Measurements from ENCODE around the gene ZFPM1. TPM values are rescaled to one million over a fixed set of nuclear protein-coding genes. Genes with fewer than 3 reads are reported as not detected.

ZFPM1 gene
- total and polyA plus RNA-seq, 4 donors = 0.19 to 12.8 (median 5.3) TPM

DNA sequence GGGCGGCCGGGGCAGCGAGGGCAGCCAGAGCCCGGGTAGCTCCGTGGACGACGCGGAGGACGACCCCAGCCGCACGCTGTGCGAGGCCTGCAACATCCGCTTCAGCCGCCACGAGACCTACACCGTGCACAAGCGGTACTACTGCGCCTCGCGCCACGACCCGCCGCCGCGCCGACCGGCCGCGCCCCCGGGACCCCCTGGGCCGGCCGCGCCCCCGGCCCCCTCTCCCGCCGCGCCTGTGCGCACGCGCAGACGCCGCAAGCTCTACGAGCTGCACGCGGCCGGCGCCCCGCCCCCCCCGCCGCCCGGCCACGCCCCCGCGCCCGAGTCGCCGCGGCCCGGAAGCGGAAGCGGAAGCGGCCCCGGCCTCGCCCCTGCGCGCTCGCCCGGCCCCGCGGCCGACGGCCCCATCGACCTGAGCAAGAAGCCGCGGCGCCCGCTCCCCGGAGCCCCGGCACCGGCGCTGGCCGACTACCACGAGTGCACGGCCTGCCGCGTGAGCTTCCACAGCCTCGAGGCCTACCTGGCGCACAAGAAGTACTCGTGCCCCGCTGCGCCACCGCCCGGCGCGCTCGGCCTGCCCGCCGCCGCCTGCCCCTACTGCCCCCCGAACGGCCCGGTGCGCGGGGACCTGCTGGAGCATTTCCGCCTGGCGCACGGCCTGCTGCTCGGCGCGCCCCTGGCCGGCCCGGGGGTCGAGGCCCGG, 81.0 kb downstream of the ZFPM1 start (continued):
- TF ChIP-seq SP1 (IDR thresholded peaks at IDR 0.05) (no peak), TAF1 (conservative IDR thresholded peaks at IDR 0.05) (no peak)

DNA sequence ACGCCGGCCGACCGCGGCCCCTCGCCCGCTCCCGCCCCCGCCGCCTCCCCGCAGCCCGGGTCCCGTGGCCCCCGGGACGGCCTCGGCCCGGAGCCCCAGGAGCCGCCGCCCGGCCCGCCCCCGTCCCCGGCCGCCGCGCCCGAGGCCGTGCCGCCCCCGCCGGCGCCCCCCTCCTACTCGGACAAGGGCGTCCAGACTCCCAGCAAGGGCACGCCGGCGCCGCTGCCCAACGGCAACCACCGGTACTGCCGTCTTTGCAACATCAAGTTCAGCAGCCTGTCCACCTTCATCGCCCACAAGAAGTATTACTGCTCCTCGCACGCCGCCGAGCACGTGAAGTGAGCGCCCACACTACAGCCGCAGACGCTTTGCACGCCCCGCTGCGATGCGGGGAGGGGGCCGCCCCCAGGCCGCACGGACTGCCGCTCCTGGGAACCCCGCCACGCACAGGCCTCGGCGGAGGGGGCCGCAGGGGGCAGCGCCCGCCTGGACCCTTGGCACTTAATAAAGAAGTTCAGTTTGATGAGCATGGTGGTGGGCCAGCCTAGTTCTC, 81.6 kb downstream of the ZFPM1 start:
- H3K4me3 ChIP-seq (ENCODE audit: low read depth in 1 of 3, low read length in 3 of 3) = peak overlapping the region in 1 of 3 donors; percentile 43
- DNase-seq (ENCODE audit: low spot score) = no peak
- 69% methylated on average over 65 of the region's 65 CpGs for WGBS
- no peaks in the 10 kb centered on the region for H3K27me3 ChIP-seq (ENCODE audit: control insufficient read depth in 4 of 4, insufficient read depth in 4 of 4, low read length in 3 of 4)
- H3K4me1 ChIP-seq (ENCODE audit: control insufficient read depth in 4 of 4, insufficient read depth in 4 of 4, low read length in 3 of 4) = peaks cover 0 to 3% (median 0%) of the 10 kb centered on the region in 4 donors
- peaks cover 0 to 25% (median 9%) of the 10 kb centered on the region in 4 donors for H3K36me3 ChIP-seq (ENCODE audit: control insufficient read depth in 4 of 4, insufficient read depth in 3 of 4, low read depth in 1 of 4, low read length in 3 of 4)
- TF ChIP-seq RXRA (IDR thresholded peaks at IDR 0.05) = no peak
- no peak overlapping the region for H3K27ac ChIP-seq (ENCODE audit: low read depth in 1 of 2, low read length in 2 of 2)
- H3K9ac ChIP-seq (ENCODE audit: low read depth in 1 of 2, low read length in 2 of 2) = no peak overlapping the region
- H3K9me3 ChIP-seq (ENCODE audit: control insufficient read depth in 4 of 4, low read length in 3 of 4) = no peaks in the 10 kb centered on the region

DNA sequence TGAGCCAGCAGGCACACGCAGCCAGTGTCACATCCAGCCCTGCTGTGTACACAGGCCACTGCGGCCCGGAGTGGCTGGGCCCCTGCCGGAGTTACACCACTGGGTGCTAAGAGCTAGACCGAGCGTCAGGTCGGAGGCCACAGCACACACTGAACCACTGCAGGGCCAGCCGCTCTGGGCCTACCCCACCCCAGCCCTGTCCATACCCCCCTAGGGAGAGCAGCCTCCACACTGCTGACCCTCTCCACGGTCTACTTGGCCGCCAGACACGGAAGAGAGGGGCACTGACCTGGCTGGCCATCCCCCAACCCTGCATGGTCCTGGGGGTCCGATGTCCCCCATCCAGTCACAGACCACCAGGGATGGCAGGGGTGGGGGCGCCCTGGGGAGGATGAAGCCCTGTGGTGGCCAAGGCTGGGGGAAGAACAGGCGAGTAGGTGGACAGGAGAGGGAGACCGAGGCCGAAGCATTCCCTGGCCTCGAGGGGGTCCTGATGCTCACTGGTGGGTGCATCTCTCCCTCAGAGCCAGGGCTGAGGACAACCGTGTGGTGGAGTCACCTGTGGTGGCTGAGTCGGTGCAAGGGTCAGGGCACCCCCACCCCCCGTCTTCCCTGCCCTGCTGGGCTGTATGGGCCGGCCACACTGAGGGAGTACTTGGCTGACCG, 82.2 kb downstream of the ZFPM1 start:
- no peaks in the 10 kb centered on the region for H3K9me3 ChIP-seq (ENCODE audit: control insufficient read depth in 4 of 4, low read length in 3 of 4)
- no peaks in the 10 kb centered on the region for H3K27me3 ChIP-seq (ENCODE audit: control insufficient read depth in 4 of 4, insufficient read depth in 4 of 4, low read length in 3 of 4)
- 90% methylated on average over 22 of the region's 22 CpGs for WGBS
- no peak overlapping the region for H3K4me3 ChIP-seq (ENCODE audit: low read depth in 1 of 3, low read length in 3 of 3)
- DNase-seq (ENCODE audit: low spot score) = peak; percentile 39
- H3K4me1 ChIP-seq (ENCODE audit: control insufficient read depth in 4 of 4, insufficient read depth in 4 of 4, low read length in 3 of 4) = peaks cover 0 to 3% (median 0%) of the 10 kb centered on the region in 4 donors
- no peak overlapping the region for H3K27ac ChIP-seq (ENCODE audit: low read depth in 1 of 2, low read length in 2 of 2)
- TF ChIP-seq, protein P1, sequence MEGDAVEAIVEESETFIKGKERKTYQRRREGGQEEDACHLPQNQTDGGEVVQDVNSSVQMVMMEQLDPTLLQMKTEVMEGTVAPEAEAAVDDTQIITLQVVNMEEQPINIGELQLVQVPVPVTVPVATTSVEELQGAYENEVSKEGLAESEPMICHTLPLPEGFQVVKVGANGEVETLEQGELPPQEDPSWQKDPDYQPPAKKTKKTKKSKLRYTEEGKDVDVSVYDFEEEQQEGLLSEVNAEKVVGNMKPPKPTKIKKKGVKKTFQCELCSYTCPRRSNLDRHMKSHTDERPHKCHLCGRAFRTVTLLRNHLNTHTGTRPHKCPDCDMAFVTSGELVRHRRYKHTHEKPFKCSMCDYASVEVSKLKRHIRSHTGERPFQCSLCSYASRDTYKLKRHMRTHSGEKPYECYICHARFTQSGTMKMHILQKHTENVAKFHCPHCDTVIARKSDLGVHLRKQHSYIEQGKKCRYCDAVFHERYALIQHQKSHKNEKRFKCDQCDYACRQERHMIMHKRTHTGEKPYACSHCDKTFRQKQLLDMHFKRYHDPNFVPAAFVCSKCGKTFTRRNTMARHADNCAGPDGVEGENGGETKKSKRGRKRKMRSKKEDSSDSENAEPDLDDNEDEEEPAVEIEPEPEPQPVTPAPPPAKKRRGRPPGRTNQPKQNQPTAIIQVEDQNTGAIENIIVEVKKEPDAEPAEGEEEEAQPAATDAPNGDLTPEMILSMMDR (IDR thresholded peaks at IDR 0.05; ENCODE audit: low read depth, low read length, missing input control) = no peak
- TF ChIP-seq JUND (IDR thresholded peaks at IDR 0.05) (no peak), RAD21 (IDR thresholded peaks at IDR 0.05) (no peak)
- peaks cover 0 to 19% (median 6%) of the 10 kb centered on the region in 4 donors for H3K36me3 ChIP-seq (ENCODE audit: control insufficient read depth in 4 of 4, insufficient read depth in 3 of 4, low read depth in 1 of 4, low read length in 3 of 4)
- no peak overlapping the region for H3K9ac ChIP-seq (ENCODE audit: low read depth in 1 of 2, low read length in 2 of 2)

DNA sequence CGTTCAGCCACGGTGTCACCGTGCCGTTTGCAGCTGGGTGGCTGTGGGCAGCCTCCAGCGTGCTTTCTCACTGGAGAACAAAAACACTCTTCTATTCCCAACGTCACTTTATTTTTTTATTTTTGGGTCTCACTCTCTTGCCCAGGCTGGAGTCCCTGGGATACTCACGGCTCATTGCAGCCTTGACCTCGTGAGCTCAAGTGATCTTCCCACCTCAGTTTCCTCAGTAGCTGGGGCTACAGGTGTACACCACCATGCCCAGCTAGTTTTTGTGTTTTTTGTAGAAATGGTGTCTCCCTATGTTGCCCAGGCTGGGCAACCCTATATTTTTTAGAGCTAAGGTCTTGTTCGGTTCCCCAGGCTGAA, 82.8 kb downstream of the ZFPM1 start:
- H3K27ac ChIP-seq (ENCODE audit: low read depth in 1 of 2, low read length in 2 of 2) = no peak overlapping the region
- DNase-seq (ENCODE audit: low spot score) = no peak
- H3K9ac ChIP-seq (ENCODE audit: low read depth in 1 of 2, low read length in 2 of 2) = no peak overlapping the region
- H3K36me3 ChIP-seq (ENCODE audit: control insufficient read depth in 4 of 4, insufficient read depth in 3 of 4, low read depth in 1 of 4, low read length in 3 of 4) = peaks cover 0 to 15% (median 4%) of the 10 kb centered on the region in 4 donors
- H3K4me1 ChIP-seq (ENCODE audit: control insufficient read depth in 4 of 4, insufficient read depth in 4 of 4, low read length in 3 of 4) = peaks cover 0 to 3% (median 0%) of the 10 kb centered on the region in 4 donors
- 85% methylated on average over 9 of the region's 9 CpGs for WGBS
- no peak for TF ChIP-seq SP1 (IDR thresholded peaks at IDR 0.05)
- no peak overlapping the region for H3K4me3 ChIP-seq (ENCODE audit: low read depth in 1 of 3, low read length in 3 of 3)
- H3K9me3 ChIP-seq (ENCODE audit: control insufficient read depth in 4 of 4, low read length in 3 of 4) = no peaks in the 10 kb centered on the region
- H3K27me3 ChIP-seq (ENCODE audit: control insufficient read depth in 4 of 4, insufficient read depth in 4 of 4, low read length in 3 of 4) = no peaks in the 10 kb centered on the region

DNA sequence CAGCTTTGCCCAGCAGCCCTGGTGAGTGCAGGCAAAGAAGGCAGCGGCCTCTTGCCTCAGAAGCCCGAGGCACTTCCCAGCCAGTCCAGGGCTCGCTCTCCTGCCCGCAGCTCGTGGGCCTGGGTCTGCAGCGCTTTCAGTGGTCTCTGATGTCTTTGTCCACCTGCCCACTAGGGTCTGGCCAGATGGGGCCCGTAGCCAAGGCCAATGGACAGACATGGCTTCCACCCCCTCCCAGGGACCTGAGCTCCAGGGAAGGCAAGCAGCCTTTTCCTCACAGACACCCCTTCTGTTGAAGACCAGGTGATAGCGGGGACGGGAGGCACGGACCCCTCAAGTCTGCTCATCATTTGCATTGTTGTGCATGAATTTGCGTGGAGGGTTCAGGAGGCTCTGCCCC, 83.4 kb downstream of the ZFPM1 start:
- Histone ChIP-seq H3K9ac (ENCODE audit: low read depth in 1 of 2, low read length in 2 of 2) (no peak overlapping the region), H3K9me3 (ENCODE audit: control insufficient read depth in 4 of 4, low read length in 3 of 4) (no peaks in the 10 kb centered on the region), H3K4me1 (ENCODE audit: control insufficient read depth in 4 of 4, insufficient read depth in 4 of 4, low read length in 3 of 4) (peaks cover 0 to 3% (median 0%) of the 10 kb centered on the region in 4 donors), H3K27me3 (ENCODE audit: control insufficient read depth in 4 of 4, insufficient read depth in 4 of 4, low read length in 3 of 4) (no peaks in the 10 kb centered on the region), H3K36me3 (ENCODE audit: control insufficient read depth in 4 of 4, insufficient read depth in 3 of 4, low read depth in 1 of 4, low read length in 3 of 4) (peaks cover 0 to 8% (median 3%) of the 10 kb centered on the region in 4 donors), H3K27ac (ENCODE audit: low read depth in 1 of 2, low read length in 2 of 2) (no peak overlapping the region), H3K4me3 (ENCODE audit: low read depth in 1 of 3, low read length in 3 of 3) (no peak overlapping the region)
- DNase-seq (ENCODE audit: low spot score) = no peak
- WGBS = 94% methylated on average over 11 of the region's 11 CpGs
- TF ChIP-seq, protein P2, sequence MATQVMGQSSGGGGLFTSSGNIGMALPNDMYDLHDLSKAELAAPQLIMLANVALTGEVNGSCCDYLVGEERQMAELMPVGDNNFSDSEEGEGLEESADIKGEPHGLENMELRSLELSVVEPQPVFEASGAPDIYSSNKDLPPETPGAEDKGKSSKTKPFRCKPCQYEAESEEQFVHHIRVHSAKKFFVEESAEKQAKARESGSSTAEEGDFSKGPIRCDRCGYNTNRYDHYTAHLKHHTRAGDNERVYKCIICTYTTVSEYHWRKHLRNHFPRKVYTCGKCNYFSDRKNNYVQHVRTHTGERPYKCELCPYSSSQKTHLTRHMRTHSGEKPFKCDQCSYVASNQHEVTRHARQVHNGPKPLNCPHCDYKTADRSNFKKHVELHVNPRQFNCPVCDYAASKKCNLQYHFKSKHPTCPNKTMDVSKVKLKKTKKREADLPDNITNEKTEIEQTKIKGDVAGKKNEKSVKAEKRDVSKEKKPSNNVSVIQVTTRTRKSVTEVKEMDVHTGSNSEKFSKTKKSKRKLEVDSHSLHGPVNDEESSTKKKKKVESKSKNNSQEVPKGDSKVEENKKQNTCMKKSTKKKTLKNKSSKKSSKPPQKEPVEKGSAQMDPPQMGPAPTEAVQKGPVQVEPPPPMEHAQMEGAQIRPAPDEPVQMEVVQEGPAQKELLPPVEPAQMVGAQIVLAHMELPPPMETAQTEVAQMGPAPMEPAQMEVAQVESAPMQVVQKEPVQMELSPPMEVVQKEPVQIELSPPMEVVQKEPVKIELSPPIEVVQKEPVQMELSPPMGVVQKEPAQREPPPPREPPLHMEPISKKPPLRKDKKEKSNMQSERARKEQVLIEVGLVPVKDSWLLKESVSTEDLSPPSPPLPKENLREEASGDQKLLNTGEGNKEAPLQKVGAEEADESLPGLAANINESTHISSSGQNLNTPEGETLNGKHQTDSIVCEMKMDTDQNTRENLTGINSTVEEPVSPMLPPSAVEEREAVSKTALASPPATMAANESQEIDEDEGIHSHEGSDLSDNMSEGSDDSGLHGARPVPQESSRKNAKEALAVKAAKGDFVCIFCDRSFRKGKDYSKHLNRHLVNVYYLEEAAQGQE (IDR thresholded peaks at IDR 0.05) = no peak
- TF ChIP-seq HNF4G (IDR thresholded peaks at IDR 0.05) = no peak
- TF ChIP-seq, protein P1 (IDR thresholded peaks at IDR 0.05; ENCODE audit: low read depth, low read length, missing input control) = no peak
- TF ChIP-seq GABPA (IDR thresholded peaks at IDR 0.05 in 1 of 2, conservative IDR thresholded peaks at IDR 0.05 in 1 of 2) = no peak
- TF ChIP-seq NR2F2 (IDR thresholded peaks at IDR 0.05) = no peak
- TF ChIP-seq FOXA2 (IDR thresholded peaks at IDR 0.05) = no peak
- TF ChIP-seq RXRA (IDR thresholded peaks at IDR 0.05) = no peak
- TF ChIP-seq SP1 (IDR thresholded peaks at IDR 0.05) = no peak

Data from liver (tissue), 9 donors.